ENCODE results near the gene F12.
A peak's percentile ranks its signal among the peaks of the same experiment; 100 is the strongest.

The F12 gene

GRCh38 chr5:177456591-177456964 lies 47.2 kb upstream of the F12 start:
- H3K9me3 ChIP-seq (ENCODE audit: insufficient read depth, low read depth, low read length): no peaks in the 10 kb centered on the region
- H3K36me3 ChIP-seq (ENCODE audit: control insufficient read depth in 1 of 2, insufficient read depth in 2 of 2, low read length in 2 of 2): peaks cover 46 to 47% of the 10 kb centered on the region in 2 experiments
- peaks cover 9% of the 10 kb centered on the region for H3K79me1 ChIP-seq (ENCODE audit: low read length)
- peaks cover 0 to 17% of the 10 kb centered on the region in 2 experiments for H3K4me1 ChIP-seq (ENCODE audit: control insufficient read depth in 1 of 2, insufficient read depth in 2 of 2, low read length in 2 of 2)
- no peak overlapping the region for H2AFZ ChIP-seq (ENCODE audit: insufficient read depth, low read length, poor library complexity)
- no peak overlapping the region for H3K27ac ChIP-seq (ENCODE audit: low read depth, low read length)
- no peak overlapping the region for H2BK120ac ChIP-seq (ENCODE audit: insufficient read depth, low read length, poor library complexity)
- no peak for DNase-seq
- H3K4ac ChIP-seq (ENCODE audit: low read depth, low read length): no peak overlapping the region
- no peak overlapping the region for H3K9ac ChIP-seq (ENCODE audit: low read length)
- no peak overlapping the region for H2BK12ac ChIP-seq (ENCODE audit: low read length)
- H3K4me2 ChIP-seq (ENCODE audit: low read length): no peak overlapping the region
- WGBS (ENCODE audit: extremely low coverage, insufficient coverage, insufficient read length): no CpG with 5 or more reads among the region's 12 CpGs
- no peak overlapping the region for H4K8ac ChIP-seq (ENCODE audit: low read depth, low read length)
- no peak overlapping the region for H3K14ac ChIP-seq (ENCODE audit: low read length)
- no peak overlapping the region for H3K18ac ChIP-seq (ENCODE audit: low read length)
- H3K23ac ChIP-seq (ENCODE audit: low read length): no peak overlapping the region
- no peaks in the 10 kb centered on the region for H3K27me3 ChIP-seq (ENCODE audit: insufficient read depth, low read length)
- H4K12ac ChIP-seq (ENCODE audit: low read depth, low read length): no peak overlapping the region
- no peak overlapping the region for H2AK5ac ChIP-seq (ENCODE audit: low read length)
- H3K4me3 ChIP-seq (ENCODE audit: low read depth, low read length): no peak overlapping the region
- H3K79me2 ChIP-seq (ENCODE audit: control insufficient read depth, insufficient read depth, low read length, poor library complexity): no peaks in the 10 kb centered on the region
- H2BK5ac ChIP-seq (ENCODE audit: low read depth, low read length, poor library complexity): no peak overlapping the region
- H4K91ac ChIP-seq (ENCODE audit: low read depth, low read length): no peak overlapping the region

- Histone ChIP-seq H4K12ac (ENCODE audit: low read depth, low read length) (no peak overlapping the region), H2BK12ac (ENCODE audit: low read length) (no peak overlapping the region), H3K79me2 (ENCODE audit: control insufficient read depth, insufficient read depth, low read length, poor library complexity) (no peaks in the 10 kb centered on the region), H2AK5ac (ENCODE audit: low read length) (no peak overlapping the region), H3K9ac (ENCODE audit: low read length) (peak overlapping the region; percentile 18), H3K27ac (ENCODE audit: low read depth, low read length) (peak overlapping the region; percentile 13), H3K4ac (ENCODE audit: low read depth, low read length) (no peak overlapping the region), H3K4me3 (ENCODE audit: low read depth, low read length) (peak overlapping the region; percentile 64), H2BK5ac (ENCODE audit: low read depth, low read length, poor library complexity) (no peak overlapping the region), H3K27me3 (ENCODE audit: insufficient read depth, low read length) (no peaks in the 10 kb centered on the region), H3K4me2 (ENCODE audit: low read length) (peak overlapping the region; percentile 95), H3K36me3 (ENCODE audit: control insufficient read depth in 1 of 2, insufficient read depth in 2 of 2, low read length in 2 of 2) (peaks cover 42 to 43% of the 10 kb centered on the region in 2 experiments), H3K23ac (ENCODE audit: low read length) (no peak overlapping the region), H2AFZ (ENCODE audit: insufficient read depth, low read length, poor library complexity) (no peak overlapping the region), H2BK120ac (ENCODE audit: insufficient read depth, low read length, poor library complexity) (no peak overlapping the region), H3K79me1 (ENCODE audit: low read length) (peaks cover 9% of the 10 kb centered on the region), H3K9me3 (ENCODE audit: insufficient read depth, low read depth, low read length) (no peaks in the 10 kb centered on the region), H4K8ac (ENCODE audit: low read depth, low read length) (peak overlapping the region; percentile 20), H3K18ac (ENCODE audit: low read length) (no peak overlapping the region), H4K91ac (ENCODE audit: low read depth, low read length) (peak overlapping the region; percentile 5), H3K14ac (ENCODE audit: low read length) (peak overlapping the region; percentile 14), H3K4me1 (ENCODE audit: control insufficient read depth in 1 of 2, insufficient read depth in 2 of 2, low read length in 2 of 2) (peaks cover 0 to 17% of the 10 kb centered on the region in 2 experiments)
- peak; percentile 86 to 94 for DNase-seq
- WGBS (ENCODE audit: extremely low coverage, insufficient coverage, insufficient read length): no CpG with 5 or more reads among the region's 76 CpGs
Measured at GRCh38 chr5:177455661-177456590, 46.6 kb upstream of the F12 start.

- H4K12ac ChIP-seq (ENCODE audit: low read depth, low read length): peak overlapping the region; percentile 1
- H3K4me2 ChIP-seq (ENCODE audit: low read length): peak overlapping the region; percentile 95
- H3K36me3 ChIP-seq (ENCODE audit: control insufficient read depth in 1 of 2, insufficient read depth in 2 of 2, low read length in 2 of 2): peaks cover 35 to 36% of the 10 kb centered on the region in 2 experiments
- peak overlapping the region; percentile 30 for H4K91ac ChIP-seq (ENCODE audit: low read depth, low read length)
- H3K9ac ChIP-seq (ENCODE audit: low read length): no peak overlapping the region
- no peak overlapping the region for H3K4ac ChIP-seq (ENCODE audit: low read depth, low read length)
- H3K4me3 ChIP-seq (ENCODE audit: low read depth, low read length): peak overlapping the region; percentile 64
- WGBS (ENCODE audit: extremely low coverage, insufficient coverage, insufficient read length): no CpG with 5 or more reads among the region's 80 CpGs
- peak overlapping the region; percentile 66 for H2AFZ ChIP-seq (ENCODE audit: insufficient read depth, low read length, poor library complexity)
- DNase-seq: peak; percentile 77 to 90
- peak overlapping the region; percentile 34 for H3K18ac ChIP-seq (ENCODE audit: low read length)
- H2BK120ac ChIP-seq (ENCODE audit: insufficient read depth, low read length, poor library complexity): no peak overlapping the region
- no peak overlapping the region for H3K23ac ChIP-seq (ENCODE audit: low read length)
- peak overlapping the region; percentile 13 for H3K27ac ChIP-seq (ENCODE audit: low read depth, low read length)
- H2AK5ac ChIP-seq (ENCODE audit: low read length): no peak overlapping the region
- no peak overlapping the region for H2BK12ac ChIP-seq (ENCODE audit: low read length)
- H3K79me2 ChIP-seq (ENCODE audit: control insufficient read depth, insufficient read depth, low read length, poor library complexity): no peaks in the 10 kb centered on the region
- peak overlapping the region; percentile 30 for H3K14ac ChIP-seq (ENCODE audit: low read length)
- peak overlapping the region; percentile 20 for H4K8ac ChIP-seq (ENCODE audit: low read depth, low read length)
- no peaks in the 10 kb centered on the region for H3K9me3 ChIP-seq (ENCODE audit: insufficient read depth, low read depth, low read length)
- H3K4me1 ChIP-seq (ENCODE audit: control insufficient read depth in 1 of 2, insufficient read depth in 2 of 2, low read length in 2 of 2): peaks cover 0 to 17% of the 10 kb centered on the region in 2 experiments
- no peaks in the 10 kb centered on the region for H3K27me3 ChIP-seq (ENCODE audit: insufficient read depth, low read length)
- no peak overlapping the region for H2BK5ac ChIP-seq (ENCODE audit: low read depth, low read length, poor library complexity)
- H3K79me1 ChIP-seq (ENCODE audit: low read length): peaks cover 9% of the 10 kb centered on the region
Measured at GRCh38 chr5:177455036-177455660, 45.8 kb upstream of the F12 start.

- Histone ChIP-seq H3K4ac (ENCODE audit: low read depth, low read length) (no peak overlapping the region), H3K18ac (ENCODE audit: low read length) (peak overlapping the region; percentile 34), H3K36me3 (ENCODE audit: control insufficient read depth in 1 of 2, insufficient read depth in 2 of 2, low read length in 2 of 2) (peaks cover 28 to 29% of the 10 kb centered on the region in 2 experiments), H2BK5ac (ENCODE audit: low read depth, low read length, poor library complexity) (no peak overlapping the region), H4K12ac (ENCODE audit: low read depth, low read length) (no peak overlapping the region), H3K27ac (ENCODE audit: low read depth, low read length) (peak overlapping the region; percentile 3), H2BK12ac (ENCODE audit: low read length) (no peak overlapping the region), H4K91ac (ENCODE audit: low read depth, low read length) (peak overlapping the region; percentile 30), H3K23ac (ENCODE audit: low read length) (no peak overlapping the region), H3K79me1 (ENCODE audit: low read length) (peaks cover 9% of the 10 kb centered on the region), H3K14ac (ENCODE audit: low read length) (peak overlapping the region; percentile 30), H3K4me2 (ENCODE audit: low read length) (peak overlapping the region; percentile 95), H3K9me3 (ENCODE audit: insufficient read depth, low read depth, low read length) (peaks cover 2% of the 10 kb centered on the region), H3K4me3 (ENCODE audit: low read depth, low read length) (peak overlapping the region; percentile 64), H3K4me1 (ENCODE audit: control insufficient read depth in 1 of 2, insufficient read depth in 2 of 2, low read length in 2 of 2) (peaks cover 0 to 17% of the 10 kb centered on the region in 2 experiments), H2AFZ (ENCODE audit: insufficient read depth, low read length, poor library complexity) (peak overlapping the region; percentile 66), H2AK5ac (ENCODE audit: low read length) (no peak overlapping the region), H3K9ac (ENCODE audit: low read length) (no peak overlapping the region), H2BK120ac (ENCODE audit: insufficient read depth, low read length, poor library complexity) (no peak overlapping the region), H3K27me3 (ENCODE audit: insufficient read depth, low read length) (no peaks in the 10 kb centered on the region), H3K79me2 (ENCODE audit: control insufficient read depth, insufficient read depth, low read length, poor library complexity) (no peaks in the 10 kb centered on the region), H4K8ac (ENCODE audit: low read depth, low read length) (peak overlapping the region; percentile 6)
- WGBS (ENCODE audit: extremely low coverage, insufficient coverage, insufficient read length): no CpG with 5 or more reads among the region's 84 CpGs
- peak; percentile 87 to 96 for DNase-seq
Measured at GRCh38 chr5:177454397-177455035, 45.2 kb upstream of the F12 start.
